Epithelial cell of esophagus (primary cell): ENCODE measurements around the gene HPCAL4.

Experiments used
- DNase-seq: peaks from one replicate; pipeline ENCODE4 v3.0.0; 2010; ENCODE audit warnings: low read depth
- H3K4me3 ChIP-seq: 2 replicates; pipeline ENCODE4 v1.5.1; 2011; ENCODE audit warnings: mild to moderate bottlenecking, low read length, control low read depth
- CTCF ChIP-seq: IDR thresholded peaks from 2 replicates; pipeline ENCODE4 v1.5.1; 2011; ENCODE audit warnings: low read depth, mild to moderate bottlenecking, low read length, control low read depth, inconsistent platforms; ENCODE audit not compliant: insufficient read depth; ENCODE audit errors: missing control alignments

Gene HPCAL4

DNA sequence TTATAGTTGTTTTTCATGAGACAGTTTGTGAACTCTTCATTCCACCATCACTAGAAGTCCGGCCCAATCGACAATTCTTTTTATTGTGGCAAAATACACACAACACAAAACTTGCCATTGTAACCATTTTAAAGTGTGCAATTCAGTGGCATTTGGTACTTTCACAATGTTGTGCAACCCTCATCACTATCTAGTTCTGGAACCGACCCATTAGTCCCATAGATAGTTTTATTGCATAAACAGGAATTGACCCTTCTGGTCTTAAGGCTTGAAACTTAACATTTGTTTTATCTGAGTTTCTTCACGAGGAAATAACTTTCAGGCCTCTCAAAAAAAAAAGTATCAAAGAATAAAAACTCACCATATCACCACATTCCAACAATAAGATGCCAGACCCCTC is 38.6 kb upstream of the HPCAL4 start:
- H3K4me3 ChIP-seq, result no peak overlapping the region
- TF ChIP-seq CTCF, result no peak
- DNase-seq, result no peak

- peak; percentile 36 for DNase-seq
- no peak overlapping the region for H3K4me3 ChIP-seq
- no peak for TF ChIP-seq CTCF
Observed at GRCh38 chr1:39729030-39729429, 37.8 kb upstream of the HPCAL4 start.

DNA sequence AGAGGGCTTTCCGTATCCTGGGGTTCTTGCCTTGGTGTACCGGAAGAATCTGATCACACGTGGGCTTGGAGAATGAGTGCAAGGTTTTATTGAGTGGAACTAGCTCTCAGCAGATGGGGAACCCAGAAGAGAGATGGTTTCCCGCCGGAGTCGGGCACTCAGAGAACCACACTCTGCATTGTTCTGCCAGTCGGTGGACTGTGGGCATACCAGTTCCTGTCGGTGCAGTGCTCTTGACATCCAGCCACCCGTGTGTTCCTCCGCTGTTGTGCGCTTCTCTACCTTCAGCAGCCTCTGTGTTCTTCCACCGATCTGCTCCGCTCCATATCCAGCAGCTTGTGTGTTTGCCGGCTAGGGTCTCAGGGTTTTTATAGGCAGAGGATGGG is 36.7 kb upstream of the HPCAL4 start:
- H3K4me3 ChIP-seq, result no peak overlapping the region
- no peak for DNase-seq
- TF ChIP-seq CTCF, result no peak

DNA sequence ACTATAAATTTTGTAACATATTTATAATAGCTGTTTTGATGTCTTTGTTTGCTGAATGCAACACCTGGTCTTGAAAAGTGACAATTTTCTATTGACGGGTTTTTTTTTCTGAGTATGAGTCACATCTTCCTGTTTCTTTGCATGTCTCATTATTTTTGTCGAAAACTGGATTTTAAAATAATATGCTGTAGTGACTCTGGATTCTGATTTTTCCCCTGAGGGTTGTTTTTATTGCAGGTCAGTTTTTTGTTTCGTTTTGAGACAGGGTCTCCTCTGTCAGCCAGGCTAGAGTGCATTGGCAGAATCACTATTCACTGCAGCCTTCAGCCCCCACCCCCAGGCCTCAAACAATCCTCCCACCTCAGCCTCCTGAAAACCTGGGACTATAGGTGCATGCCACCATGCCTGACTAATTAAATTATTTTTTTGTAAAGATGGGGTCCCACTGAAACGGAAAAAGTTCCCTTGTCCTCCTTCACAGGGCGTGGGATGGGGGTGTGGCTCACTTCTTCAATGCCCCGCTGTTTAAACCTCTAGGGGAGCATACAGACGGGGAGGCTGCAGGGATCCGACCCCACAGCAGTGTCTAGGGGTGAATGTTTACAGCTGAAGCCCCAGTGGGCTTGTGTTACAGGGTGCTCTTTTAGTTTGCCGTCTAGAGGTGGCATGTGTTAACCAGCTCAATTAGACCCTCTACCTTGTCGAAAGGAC is 36.1 kb upstream of the HPCAL4 start:
- no peak for TF ChIP-seq CTCF
- no peak for DNase-seq
- H3K4me3 ChIP-seq, result no peak overlapping the region

DNA sequence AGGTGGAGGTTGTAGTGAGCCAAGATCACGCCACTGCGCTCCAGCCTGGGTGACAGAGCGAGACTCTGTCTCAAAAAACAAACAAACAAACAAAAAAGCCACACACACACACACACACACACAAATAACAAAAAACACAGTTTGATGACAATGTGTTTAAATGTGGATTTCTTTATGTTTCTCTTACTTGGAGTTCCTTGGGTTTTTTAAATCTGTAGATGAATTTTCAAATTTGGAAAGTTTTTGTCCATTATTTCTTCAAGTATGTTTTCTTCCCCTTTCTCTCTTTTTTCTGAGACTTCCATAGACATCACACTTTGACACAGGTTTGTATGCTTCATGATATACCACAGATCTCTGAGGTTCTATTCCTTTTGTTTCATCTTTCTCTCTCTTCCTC is 35.4 kb upstream of the HPCAL4 start:
- TF ChIP-seq CTCF, result no peak
- H3K4me3 ChIP-seq, result no peak overlapping the region
- DNase-seq, result no peak

DNA sequence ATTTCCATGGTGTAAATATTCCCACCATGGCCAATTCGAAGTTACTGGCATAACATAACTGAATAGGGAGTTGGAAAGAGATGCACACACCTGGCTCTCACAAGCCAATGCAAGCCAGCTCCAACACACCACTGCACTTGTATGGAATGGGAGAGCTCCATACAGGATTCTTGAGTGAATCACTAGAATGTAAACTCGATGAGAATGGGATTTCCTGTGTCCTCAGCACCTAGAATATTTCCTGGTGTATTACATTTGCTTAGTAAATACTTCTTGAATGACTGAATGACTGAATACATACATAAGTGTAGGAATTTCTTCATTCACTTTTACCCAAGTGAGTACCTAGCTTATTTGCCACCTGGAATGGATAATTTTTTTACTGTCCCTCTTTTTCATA is 31.3 kb upstream of the HPCAL4 start:
- H3K4me3 ChIP-seq, result no peak overlapping the region
- no peak for TF ChIP-seq CTCF
- DNase-seq, result peak; percentile 94

DNA sequence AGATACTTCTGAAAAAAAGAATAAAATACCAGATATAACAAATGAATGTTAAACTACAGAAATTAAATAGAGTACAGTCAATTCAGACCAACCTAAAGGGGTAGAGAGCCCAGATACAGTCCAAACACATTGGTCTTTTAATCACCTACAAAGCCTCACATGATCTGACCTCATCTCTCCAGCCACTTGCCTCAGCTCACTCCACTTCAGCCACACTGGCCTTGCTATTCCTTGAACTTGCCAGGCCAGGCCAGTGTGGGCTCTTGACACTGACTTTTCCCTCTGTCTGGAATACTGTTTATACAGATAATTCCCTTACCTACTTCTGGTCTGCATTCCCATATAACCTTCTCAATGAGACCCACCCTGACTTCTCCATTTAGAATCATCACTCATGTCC is 30.4 kb upstream of the HPCAL4 start:
- no peak for DNase-seq
- no peak for TF ChIP-seq CTCF
- no peak overlapping the region for H3K4me3 ChIP-seq
